SK-N-SH (cell line): Measurements from ENCODE around the gene SHF. TPM values are rescaled to one million over a fixed set of nuclear protein-coding genes. Genes with fewer than 3 reads are reported as not detected.

Experiments
- CTCF ChIA-PET: fragments of 300-600, 350-600 bp; formaldehyde crosslinking; extraction: SDS; loops from one replicate; lab custom pipeline; 2021; lab: Yijun Ruan, JAX
- POLR2A ChIA-PET: fragments of 350-600 bp; sonication (Branson Sonifier 250); formaldehyde crosslinking; extraction: SDS; loops from one replicate; lab custom pipeline; 2020; ENCODE audit warnings: antibody characterized with exemption, inconsistent platforms; lab: Yijun Ruan, JAX
- DNase-seq: peaks from one replicate; pipeline ENCODE4 v3.0.0; 2012
- H2AFZ ChIP-seq: fragments of 200-600 bp; sonication (generic); 2 replicates; pipeline ENCODE4 v1.8.1; 2016; ENCODE audit warnings: antibody characterized with exemption, mild to moderate bottlenecking, low read depth
- H3F3A ChIP-seq: fragments of 200-600 bp; sonication (generic); replicated peaks from 2 replicates; pipeline ENCODE3; 2016; ENCODE audit warnings: antibody characterized with exemption, mild to moderate bottlenecking; ENCODE audit not compliant: insufficient read depth
- H3K27ac ChIP-seq, 2 experiments: fragments of 200-500 bp in 1 of 2; fragments of 200-600 bp in 1 of 2; sonication (Bioruptor generic) in 1 of 2; sonication (generic), shearing (Covaris generic) in 1 of 2; 2 replicates each; pipeline versions ENCODE4 v1.5.1 to v1.6.1; 2014 to 2016; ENCODE audit warnings: low read depth in 2 of 2, inconsistent platforms in 1 of 2, low read length in 1 of 2, mild to moderate bottlenecking in 1 of 2, mixed read lengths in 1 of 2
- H3K27me3 ChIP-seq: fragments of 200-600 bp; sonication (generic), shearing (Covaris generic); 2 replicates; pipeline ENCODE4 v1.6.1; 2016; ENCODE audit warnings: mixed run types; ENCODE audit not compliant: insufficient read depth
- H3K36me3 ChIP-seq, 2 experiments: fragments of 200-500 bp in 1 of 2; fragments of 200-600 bp in 1 of 2; sonication (Bioruptor generic) in 1 of 2; sonication (generic) in 1 of 2; replicated peaks in 1 of 2; 2 replicates each; pipeline versions ENCODE3 to v1.5.1; 2014 to 2016; ENCODE audit warnings: low read length in 1 of 2, mild to moderate bottlenecking in 1 of 2; ENCODE audit not compliant: insufficient read depth in 2 of 2, control insufficient read depth in 1 of 2
- H3K4me1 ChIP-seq, 2 experiments: fragments of 200-500 bp in 1 of 2; fragments of 200-600 bp in 1 of 2; sonication (Bioruptor generic) in 1 of 2; sonication (generic), shearing (Covaris generic) in 1 of 2; 2 replicates each; pipeline versions ENCODE4 v1.5.1 to v1.6.1; 2014 to 2016; ENCODE audit warnings: low read depth in 1 of 2, low read length in 1 of 2, mixed run types in 1 of 2; ENCODE audit not compliant: insufficient read depth in 2 of 2, control insufficient read depth in 1 of 2
- H3K4me2 ChIP-seq: fragments of 200-600 bp; sonication (generic), shearing (Covaris generic); 2 replicates; pipeline ENCODE4 v1.6.1; 2017; ENCODE audit warnings: mixed run types
- H3K4me3 ChIP-seq, 2 experiments: fragments of 200-500 bp in 1 of 2; fragments of 200-600 bp in 1 of 2; sonication (Bioruptor generic) in 1 of 2; sonication (generic), shearing (Covaris generic) in 1 of 2; 2 replicates each; pipeline versions ENCODE4 v1.5.1 to v1.8.1; 2014 to 2016; ENCODE audit warnings: low read depth in 2 of 2, inconsistent platforms in 1 of 2, low read length in 1 of 2, mild to moderate bottlenecking in 1 of 2, mixed read lengths in 1 of 2, moderate library complexity in 1 of 2
- H3K79me2 ChIP-seq: fragments of 200-600 bp; sonication (generic); 2 replicates; pipeline ENCODE4 v1.8.1; 2017; ENCODE audit warnings: mild to moderate bottlenecking; ENCODE audit not compliant: insufficient read depth
- H3K9ac ChIP-seq: fragments of 200-600 bp; sonication (generic); 2 replicates; pipeline ENCODE4 v1.6.1; 2017; ENCODE audit warnings: mixed run types
- H3K9me2 ChIP-seq: fragments of 200-600 bp; sonication (generic); 2 replicates; pipeline ENCODE4 v1.6.1; 2017; ENCODE audit warnings: mixed run types
- H3K9me3 ChIP-seq: fragments of 200-600 bp; sonication (generic); 2 replicates; pipeline ENCODE4 v1.6.1; 2017; ENCODE audit warnings: mixed run types, mild to moderate bottlenecking, moderate library complexity
- H4K20me1 ChIP-seq: fragments of 200-600 bp; sonication (generic); 2 replicates; pipeline ENCODE4 v1.6.1; 2017; ENCODE audit warnings: mild to moderate bottlenecking, mixed run types; ENCODE audit not compliant: insufficient read depth
- ELF1 ChIP-seq: IDR thresholded peaks from 2 replicates; pipeline ENCODE4 v1.4.0; 2012
- FOXM1 ChIP-seq: IDR thresholded peaks from 2 replicates; pipeline ENCODE4 v1.4.0; 2012; ENCODE audit warnings: low read depth, mild to moderate bottlenecking
- GABPA ChIP-seq: IDR thresholded peaks from 2 replicates; pipeline ENCODE4 v1.4.0; 2012; ENCODE audit warnings: low read depth, mild to moderate bottlenecking
- MEF2A ChIP-seq: IDR thresholded peaks from 2 replicates; pipeline ENCODE4 v1.4.0; 2012; ENCODE audit warnings: low read depth, borderline replicate concordance
- NFIC ChIP-seq: IDR thresholded peaks from 2 replicates; pipeline ENCODE4 v1.4.0; 2012; ENCODE audit warnings: borderline replicate concordance
- POLR2AphosphoS5 ChIP-seq: IDR thresholded peaks from 2 replicates; pipeline ENCODE4 v1.6.1; 2012; ENCODE audit warnings: low read depth, low read length
- RCOR1 ChIP-seq: fragments of 150-350 bp; IDR thresholded peaks from 2 replicates; pipeline ENCODE4 v1.6.1; 2017; ENCODE audit warnings: antibody characterized with exemption, low read length
- RFX5 ChIP-seq: IDR thresholded peaks from 2 replicates; pipeline ENCODE4 v1.6.1; 2012; ENCODE audit warnings: mild to moderate bottlenecking, improper control_type of control experiment, low read length
- SMC3 ChIP-seq: IDR thresholded peaks from 2 replicates; pipeline ENCODE4 v1.6.1; 2012; ENCODE audit warnings: low read depth, low read length, improper control_type of control experiment
- TCF12 ChIP-seq: IDR thresholded peaks from 2 replicates; pipeline ENCODE4 v1.4.0; 2012
- TEAD4 ChIP-seq: IDR thresholded peaks from 2 replicates; pipeline ENCODE4 v1.4.0; 2012; ENCODE audit warnings: mild to moderate bottlenecking, borderline replicate concordance; ENCODE audit not compliant: insufficient read depth
- USF1 ChIP-seq: IDR thresholded peaks from 2 replicates; pipeline ENCODE4 v1.4.0; 2012; ENCODE audit warnings: low read depth, borderline replicate concordance
- WGBS: methylation state at CpG from one replicate; pipeline ENCODE4 v1.1.6; 2017; ENCODE audit warnings: low lambda C conversion rate; 5-methylcytosine and 5-hydroxymethylcytosine counted together
- polyA plus RNA-seq, 3 experiments: library from polyadenylated mRNA; depleted of rRNA; stranded (reverse); fragments of >200 nt; gene quantifications; 2 replicates each; pipeline ENCODE4 v1.2.3, GENCODE V29; 2012
- TF ChIP-seq, protein P1 (sequence below): IDR thresholded peaks from 2 replicates; pipeline ENCODE4; 2012
- TF ChIP-seq, protein P2 (sequence below): IDR thresholded peaks from 2 replicates; pipeline ENCODE4 v1.4.0; 2012; ENCODE audit warnings: low read depth

Gene SHF
- polyA plus RNA-seq, 1 of the 3 experiments (the other 2 are of a cell fraction), result 5.5 TPM

DNA sequence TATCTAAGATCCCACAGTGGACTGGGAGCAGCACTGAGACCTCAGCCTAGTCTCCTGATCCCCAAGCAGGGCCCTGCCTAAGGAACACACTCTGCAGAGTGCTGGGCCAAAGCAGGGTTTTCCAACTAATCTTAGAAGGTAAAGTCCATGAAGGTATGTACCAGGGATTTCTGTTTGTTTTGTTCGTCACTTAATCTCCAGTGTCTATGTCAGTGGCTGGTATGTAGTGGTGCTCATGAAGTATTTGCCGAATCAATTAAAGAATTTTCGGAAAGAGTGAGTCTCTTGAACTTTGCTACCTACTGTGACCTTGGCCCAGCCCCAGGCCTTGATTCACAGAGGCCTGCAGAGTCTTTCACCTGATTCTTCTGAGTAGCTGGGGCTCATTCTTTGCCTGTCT, 56.3 kb downstream of the SHF start:
- Histone ChIP-seq H3K9me2 (no peaks in the 10 kb centered on the region), H3K79me2 (no peaks in the 10 kb centered on the region), H3K27me3 (no peaks in the 10 kb centered on the region; the same call in 1 of the 2 replicates), H2AFZ (no peak overlapping the region), H3F3A (no peaks in the 10 kb centered on the region), H3K36me3 (no peaks in the 10 kb centered on the region), H3K4me3 (no peak overlapping the region), H3K4me1 (peaks cover 0 to 15% of the 10 kb centered on the region in 2 experiments; a peak in 1 of 4 replicates), H3K27ac (no peak overlapping the region), H3K9ac (no peak overlapping the region), H4K20me1 (no peaks in the 10 kb centered on the region), H3K9me3 (no peaks in the 10 kb centered on the region), H3K4me2 (no peak overlapping the region)
- DNase-seq, result no peak
- ChIA-PET CTCF (interaction anchor here (1.3 to 6.0 kb wide), 4 partner anchors 10 to 32 kb away, joined by 5 to 52 read pairs (median 6); partner anchors contain the start of genes DUOX2 and DUOXA2), POLR2A (no interaction called here)
- WGBS, result 65% methylated on average over 3 of the region's 3 CpGs
- TF ChIP-seq POLR2AphosphoS5 (no peak), RCOR1 (no peak), RFX5 (no peak), USF1 (no peak), GABPA (no peak), TEAD4 (no peak), ELF1 (no peak), FOXM1 (no peak), TCF12 (no peak), MEF2A (no peak)
- TF ChIP-seq, protein P1, sequence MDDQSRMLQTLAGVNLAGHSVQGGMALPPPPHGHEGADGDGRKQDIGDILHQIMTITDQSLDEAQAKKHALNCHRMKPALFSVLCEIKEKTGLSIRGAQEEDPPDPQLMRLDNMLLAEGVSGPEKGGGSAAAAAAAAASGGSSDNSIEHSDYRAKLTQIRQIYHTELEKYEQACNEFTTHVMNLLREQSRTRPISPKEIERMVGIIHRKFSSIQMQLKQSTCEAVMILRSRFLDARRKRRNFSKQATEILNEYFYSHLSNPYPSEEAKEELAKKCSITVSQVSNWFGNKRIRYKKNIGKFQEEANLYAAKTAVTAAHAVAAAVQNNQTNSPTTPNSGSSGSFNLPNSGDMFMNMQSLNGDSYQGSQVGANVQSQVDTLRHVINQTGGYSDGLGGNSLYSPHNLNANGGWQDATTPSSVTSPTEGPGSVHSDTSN, result no peak
- TF ChIP-seq, protein P2, sequence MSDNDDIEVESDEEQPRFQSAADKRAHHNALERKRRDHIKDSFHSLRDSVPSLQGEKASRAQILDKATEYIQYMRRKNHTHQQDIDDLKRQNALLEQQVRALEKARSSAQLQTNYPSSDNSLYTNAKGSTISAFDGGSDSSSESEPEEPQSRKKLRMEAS, result no peak
- TF ChIP-seq, all 33 proteins: peak for 0

DNA sequence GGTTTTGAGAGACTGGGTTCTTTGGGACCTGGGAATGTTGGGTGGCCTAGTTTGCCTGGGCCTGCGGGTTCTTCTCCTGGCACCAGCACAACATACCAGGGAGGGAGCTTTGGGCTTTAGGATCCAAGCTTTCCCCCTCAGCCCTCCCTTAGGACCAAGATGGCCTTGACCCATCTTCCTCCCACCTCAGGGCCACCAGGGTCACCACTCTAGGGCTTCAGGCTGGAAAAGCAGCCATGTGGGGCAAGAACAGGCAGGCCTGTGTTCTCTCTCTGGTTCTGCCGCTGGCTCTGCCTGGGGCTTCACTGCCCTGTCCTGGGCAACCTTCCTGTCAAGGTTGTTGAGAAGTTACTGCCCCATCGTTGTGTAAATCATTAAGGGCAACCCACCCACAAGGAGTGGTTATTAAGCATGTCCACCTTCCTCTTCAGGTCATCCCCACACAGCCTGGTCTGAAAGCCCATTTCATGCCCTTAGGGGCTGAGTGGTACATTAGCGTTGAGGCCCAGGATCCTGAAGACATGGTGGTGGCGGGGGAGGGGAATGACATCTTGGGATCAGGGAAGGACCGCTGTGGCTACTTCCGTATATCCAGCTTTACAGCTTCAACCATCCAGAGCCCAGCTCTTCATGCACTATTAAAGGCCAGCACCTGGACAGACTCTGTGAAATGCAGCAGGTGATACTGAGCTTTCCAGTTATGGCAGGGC, 57.3 kb downstream of the SHF start:
- DNase-seq, result no peak

More for the DNA sequence above, 57.3 kb downstream of the SHF start:
- no peak overlapping the region for H3K4me2 ChIP-seq
- no peak for TF ChIP-seq ELF1
- no peak for TF ChIP-seq TEAD4
- TF ChIP-seq SMC3, result no peak
- no peak for TF ChIP-seq NFIC
- no peak for TF ChIP-seq USF1
- no peak overlapping the region for H3K9ac ChIP-seq
- no peaks in the 10 kb centered on the region for H3K79me2 ChIP-seq
- H3K27ac ChIP-seq, result no peak overlapping the region
- no peak overlapping the region for H3K4me3 ChIP-seq
- no peaks in the 10 kb centered on the region for H3F3A ChIP-seq
- no peaks in the 10 kb centered on the region for H3K9me3 ChIP-seq
- ChIA-PET CTCF (interaction anchor here (0.6 to 6.0 kb wide), 7 partner anchors 9 to 327 kb away, joined by 3 to 52 read pairs (median 5); partner anchors contain the start of genes DUOX2 and DUOXA2), POLR2A (no interaction called here)
- H3K9me2 ChIP-seq, result no peaks in the 10 kb centered on the region
- WGBS, result 88% methylated on average over 7 of the region's 7 CpGs
- no peaks in the 10 kb centered on the region; the same call in 1 of the 2 replicates for H3K27me3 ChIP-seq
- no peak overlapping the region for H2AFZ ChIP-seq
- no peaks in the 10 kb centered on the region for H4K20me1 ChIP-seq
- H3K4me1 ChIP-seq, result peaks cover 0 to 15% of the 10 kb centered on the region in 2 experiments; a peak in 1 of 4 replicates
- no peaks in the 10 kb centered on the region for H3K36me3 ChIP-seq
